ENCODE data around the gene DDAH1.
"Not testable (repeated sequence)": the region's sequence is repeated elsewhere in the genome, so short reads cannot be mapped to it uniquely, and the experiment has no call there.

Gene DDAH1

GRCh38 chr1:85473390-85473789 is 8.4 kb upstream of the DDAH1 start:
- FAIRE-seq (no peak), DNase-seq (ENCODE audit: insufficient read length, low spot score) (no peak)

GRCh38 chr1:85471558-85471957 is 6.6 kb upstream of the DDAH1 start:
- FAIRE-seq (no peak), DNase-seq (ENCODE audit: insufficient read length, low spot score) (no peak)

- not testable (repeated sequence) for FAIRE-seq; DNase-seq (ENCODE audit: insufficient read length, low spot score)
These were observed 5.2 kb upstream of the DDAH1 start for GRCh38 chr1:85470130-85470529.

GRCh38 chr1:85467929-85468540 is 3.1 kb upstream of the DDAH1 start:
- FAIRE-seq: no peak
- no peak for DNase-seq (ENCODE audit: insufficient read length, low spot score)

- DNase-seq (ENCODE audit: insufficient read length, low spot score) (no peak), FAIRE-seq (no peak)
These were observed 2.1 kb upstream of the DDAH1 start for GRCh38 chr1:85467036-85467435.

- FAIRE-seq: no peak
- no peak for DNase-seq (ENCODE audit: insufficient read length, low spot score)
These were observed 801 bp upstream of the DDAH1 start for GRCh38 chr1:85465786-85466134.

GRCh38 chr1:85464497-85465098 is 361 bp downstream of the DDAH1 start:
- FAIRE-seq: peak; percentile 90
- peak; percentile 45 for DNase-seq (ENCODE audit: insufficient read length, low spot score)

- DNase-seq (ENCODE audit: insufficient read length, low spot score) (no peak), FAIRE-seq (peak; percentile 13)
These were observed 1.0 kb downstream of the DDAH1 start for GRCh38 chr1:85463731-85464496.

GRCh38 chr1:85462931-85463649 is 1.9 kb downstream of the DDAH1 start:
- no peak for DNase-seq (ENCODE audit: insufficient read length, low spot score)
- no peak for FAIRE-seq

- DNase-seq (ENCODE audit: insufficient read length, low spot score) (no peak), FAIRE-seq (no peak)
These were observed 3.6 kb downstream of the DDAH1 start for GRCh38 chr1:85461216-85461918.

GRCh38 chr1:85460555-85461088 is 4.3 kb downstream of the DDAH1 start:
- DNase-seq (ENCODE audit: insufficient read length, low spot score) (no peak), FAIRE-seq (no peak)

GRCh38 chr1:85459290-85459689 is 5.7 kb downstream of the DDAH1 start:
- FAIRE-seq: no peak
- no peak for DNase-seq (ENCODE audit: insufficient read length, low spot score)

GRCh38 chr1:85454214-85454613 is 10.7 kb downstream of the DDAH1 start:
- FAIRE-seq (no peak), DNase-seq (ENCODE audit: insufficient read length, low spot score) (no peak)

GRCh38 chr1:85453640-85454194 is 11.2 kb downstream of the DDAH1 start:
- no peak for DNase-seq (ENCODE audit: insufficient read length, low spot score)
- FAIRE-seq: no peak

GRCh38 chr1:85452948-85453347 is 12.0 kb downstream of the DDAH1 start:
- DNase-seq (ENCODE audit: insufficient read length, low spot score) (no peak), FAIRE-seq (no peak)

GRCh38 chr1:85451236-85451830 is 13.6 kb downstream of the DDAH1 start:
- FAIRE-seq (peak; percentile 67), DNase-seq (ENCODE audit: insufficient read length, low spot score) (no peak)

- DNase-seq (ENCODE audit: insufficient read length, low spot score): no peak
- FAIRE-seq: no peak
These were observed 14.1 kb downstream of the DDAH1 start for GRCh38 chr1:85450832-85451231.

- DNase-seq (ENCODE audit: insufficient read length, low spot score): no peak
- no peak for FAIRE-seq
These were observed 15.6 kb downstream of the DDAH1 start for GRCh38 chr1:85449356-85449755.

- DNase-seq (ENCODE audit: insufficient read length, low spot score) (no peak), FAIRE-seq (no peak)
These were observed 16.6 kb downstream of the DDAH1 start for GRCh38 chr1:85448358-85448757.
